T-cell (primary cell): ENCODE data around the gene ACOT2. TPM values are rescaled to one million over a fixed set of nuclear protein-coding genes. Genes with fewer than 3 reads are reported as not detected.

Experiments
- total RNA-seq, 35 experiments: library from RNA in 6 of 35; stranded (reverse) in 6 of 35; fragments of 120-200 nt in 1 of 35; gene quantifications; one replicate each; pipeline versions ENCODE4 v1.2.1 to v1.2.4 and lab custom pipeline; 2013 to 2026

The ACOT2 gene
- total RNA-seq, 5 donors from 2014 or later (not counting 1 experiment from before 2014, with no cell fraction given), result 11.8 to 14.7 (median 12.9) TPM

Other genes starting within 250 kb of the ACOT2 start
- gene NUMB, start 110.7 kb upstream of the ACOT2 start, total RNA-seq, result 10 to 100 TPM; 45.1 to 52.6 (median 49.1) TPM
- 10 to 100 TPM; 23.5 to 38.6 (median 35.2) TPM for gene RIOX1, start 78.3 kb upstream of the ACOT2 start, total RNA-seq
- gene ACOT1, start 32.1 kb upstream of the ACOT2 start, total RNA-seq, result 1 to 10 TPM in 4 of 5 donors, under 1 TPM in 1; 0.23 to 2.7 (median 1.9) TPM
- gene HEATR4, start 10.3 kb upstream of the ACOT2 start, total RNA-seq, result under 1 TPM in 1 of 5 donors, not detected in 4; 0.09 TPM
- gene ACOT4, start 22.7 kb downstream of the ACOT2 start, total RNA-seq, result 1 to 10 TPM in 4 of 5 donors, under 1 TPM in 1; 0.55 to 1.6 (median 1.2) TPM
- gene ACOT6, start 43.3 kb downstream of the ACOT2 start, total RNA-seq, result not detected
- gene DNAL1, start 75.8 kb downstream of the ACOT2 start, total RNA-seq, result 1 to 10 TPM; 5.5 to 7.2 (median 6.2) TPM
- gene PNMA1, start 145.2 kb downstream of the ACOT2 start, total RNA-seq, result 10 to 100 TPM; 36.2 to 57.9 (median 53.4) TPM